Measurements from ENCODE around the gene TTC39A. TPM values are rescaled to one million over a fixed set of nuclear protein-coding genes. Genes with fewer than 3 reads are reported as not detected.

The TTC39A gene
- 10 to 100 TPM; 12.2 to 16.5 (median 15.3) TPM for total RNA-seq

DNA sequence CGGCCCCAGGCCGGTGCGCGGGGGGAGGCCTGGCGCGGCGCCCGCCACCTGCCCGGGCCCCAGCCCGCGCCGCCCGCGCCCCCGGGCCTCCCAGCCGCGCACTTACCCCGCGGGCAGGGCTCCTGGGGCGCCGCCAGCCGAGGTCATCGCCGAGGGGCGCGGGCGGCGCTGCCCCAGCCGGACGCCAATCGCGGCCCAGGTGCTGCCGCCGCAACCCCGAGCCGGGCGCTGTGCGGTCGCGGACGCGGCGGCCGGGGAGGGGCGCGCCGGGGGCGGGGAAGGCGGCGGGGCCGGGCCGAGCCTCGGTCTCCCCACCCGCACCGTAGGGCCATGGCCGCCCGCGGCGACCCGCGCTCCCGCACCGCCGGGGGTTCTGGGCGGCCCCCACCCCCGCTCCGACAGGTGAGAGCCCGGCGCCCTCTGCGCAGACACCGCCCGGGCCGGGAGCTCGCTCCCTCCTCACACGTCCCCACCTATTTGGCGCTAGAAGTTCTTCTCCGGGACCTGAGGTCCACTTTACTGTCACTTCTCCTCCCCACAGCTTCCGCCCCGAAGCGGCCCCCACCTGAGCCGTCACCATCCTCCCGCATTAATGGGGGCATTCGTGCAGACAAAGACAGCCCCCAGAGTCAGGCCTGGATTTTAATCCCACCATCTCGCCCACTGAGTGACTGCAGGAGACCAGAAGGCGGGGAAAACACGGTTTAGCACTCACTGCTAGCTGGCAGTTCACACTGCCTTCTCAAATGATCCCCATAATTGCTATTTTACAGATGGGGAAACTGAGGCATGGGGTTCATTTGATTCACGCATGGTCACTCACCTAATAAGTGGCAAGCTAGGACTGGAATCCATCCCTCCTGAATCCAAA lies at the start of gene TTC39A:
TTC39A (minus strand) TSS at position 232 of the 871 bp plus-strand sequence; CDS start at position 147, 85 bp downstream.
- DNase-seq (ENCODE audit: low spot score in 2 of 2) = no peak
- 4 to 9% methylated on average over 20 to 62 of the region's 87 CpGs for WGBS, 2 donors
- H3K4me3 ChIP-seq (ENCODE audit: low read depth, poor library complexity, severe bottlenecking) = no peak within 1 kb of the TSS
- no peak for TF ChIP-seq POLR2A (IDR thresholded peaks at IDR 0.05)
- TF ChIP-seq CTCF (IDR thresholded peaks at IDR 0.05) = no peak
- intact Hi-C loops (cut with DNase I; ENCODE audit: low total_unique reads) = no loop called here

DNA sequence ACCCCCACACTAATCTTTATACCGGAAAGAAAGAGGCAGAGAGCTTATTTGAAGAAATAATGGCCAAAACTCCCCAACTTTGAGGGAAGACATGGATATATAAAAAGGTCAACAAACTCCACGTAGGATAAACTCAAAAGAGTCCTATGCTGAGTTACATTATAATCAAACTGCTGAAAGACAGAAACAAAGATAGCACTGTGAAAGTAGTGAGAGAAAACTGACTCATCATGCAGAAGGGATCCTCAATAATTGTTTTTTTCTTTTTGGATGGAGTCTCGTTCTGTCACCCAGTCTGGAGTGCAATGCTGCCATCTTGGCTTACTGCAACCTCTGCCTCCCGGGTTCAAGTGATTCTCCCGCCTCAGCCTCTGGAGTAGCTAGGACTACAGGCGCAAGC lies 48.5 kb upstream of the TTC39A start:
- TF ChIP-seq CTCF (IDR thresholded peaks at IDR 0.05) (no peak), POLR2A (IDR thresholded peaks at IDR 0.05) (no peak)
- no peak for DNase-seq (ENCODE audit: low spot score in 2 of 2)
- 94 to 97% methylated on average over 6 of the region's 6 CpGs for WGBS, 2 donors
- H3K4me3 ChIP-seq (ENCODE audit: low read depth, poor library complexity, severe bottlenecking) = no peak overlapping the region
- intact Hi-C loops (cut with DNase I; ENCODE audit: low total_unique reads) = no loop called here

- H3K4me3 ChIP-seq (ENCODE audit: low read depth, poor library complexity, severe bottlenecking) = no peak overlapping the region
- intact Hi-C loops (cut with DNase I; ENCODE audit: low total_unique reads) = no loop called here
- TF ChIP-seq POLR2A (IDR thresholded peaks at IDR 0.05) (no peak), CTCF (IDR thresholded peaks at IDR 0.05) (no peak)
- no peak for DNase-seq (ENCODE audit: low spot score in 2 of 2)
- 93 to 98% methylated on average over 3 of the region's 3 CpGs for WGBS, 2 donors
Measured at GRCh38 chr1:51373898-51374297, 43.5 kb upstream of the TTC39A start.

DNA sequence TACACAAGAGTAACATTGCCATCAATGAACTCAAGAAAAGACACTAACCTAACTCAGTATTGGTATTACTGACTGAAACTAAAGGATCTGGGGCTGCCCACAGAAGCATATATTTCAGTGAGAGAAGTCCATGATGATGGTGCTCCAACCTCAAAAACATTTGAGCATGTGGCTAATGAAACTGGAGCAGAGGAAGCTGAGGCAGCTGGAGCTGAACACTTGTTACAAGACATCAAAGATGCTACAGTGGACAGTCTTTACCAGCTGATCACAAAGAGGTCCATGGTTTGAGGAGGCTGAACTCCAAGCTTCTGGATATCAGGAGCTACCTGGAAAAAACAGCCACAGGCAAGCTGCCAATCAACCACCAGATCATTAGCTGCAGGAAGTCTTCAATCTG lies 42.2 kb upstream of the TTC39A start:
- intact Hi-C loops (cut with DNase I; ENCODE audit: low total_unique reads) = no loop called here
- no peak overlapping the region for H3K4me3 ChIP-seq (ENCODE audit: low read depth, poor library complexity, severe bottlenecking)
- TF ChIP-seq POLR2A (IDR thresholded peaks at IDR 0.05) (no peak), CTCF (IDR thresholded peaks at IDR 0.05) (no peak)
- no peak for DNase-seq (ENCODE audit: low spot score in 2 of 2)

DNA sequence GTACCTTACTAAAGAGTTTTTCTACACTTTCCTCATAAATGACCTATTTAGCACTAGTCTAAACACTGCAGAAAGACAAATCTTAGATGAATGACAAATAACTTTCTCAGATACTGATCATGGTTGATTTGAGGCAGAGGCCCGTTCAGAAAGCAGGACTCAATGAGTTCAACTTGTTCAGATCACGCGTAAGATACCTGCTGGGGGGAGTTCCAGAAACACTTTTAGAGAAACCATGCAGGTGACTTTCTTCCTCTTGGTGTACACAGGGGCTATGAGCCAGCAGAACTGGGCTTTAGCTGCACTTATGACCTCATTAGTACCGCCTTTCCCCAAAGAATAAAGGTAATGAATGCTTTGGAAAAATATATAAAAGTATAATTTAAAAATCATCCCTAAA lies 38.8 kb upstream of the TTC39A start:
- TF ChIP-seq CTCF (IDR thresholded peaks at IDR 0.05) (no peak), POLR2A (IDR thresholded peaks at IDR 0.05) (no peak)
- no peak overlapping the region for H3K4me3 ChIP-seq (ENCODE audit: low read depth, poor library complexity, severe bottlenecking)
- no peak for DNase-seq (ENCODE audit: low spot score in 2 of 2)
- 83 to 87% methylated on average over 4 of the region's 4 CpGs for WGBS, 2 donors
- intact Hi-C loops (cut with DNase I; ENCODE audit: low total_unique reads) = no loop called here
